CD4-positive, alpha-beta T cell (primary cell): ENCODE measurements around the gene SRSF10. TPM values are rescaled to one million over a fixed set of nuclear protein-coding genes. Genes with fewer than 3 reads are reported as not detected.

Source experiments
- ATAC-seq: fragments of 200-7000 bp; cut with Tn5 transposase; one replicate; pipeline ENCODE4 v1.10.0; 2022; ENCODE audit warnings: mild to moderate bottlenecking; ENCODE audit not compliant: poor library complexity
- CTCF ChIA-PET: fragments of 350-600 bp; sonication (Branson Sonifier 250); formaldehyde crosslinking; loops from one replicate; lab custom pipeline; 2021; ENCODE audit warnings: antibody characterized with exemption, inconsistent platforms; lab: Charles Lee
- POLR2A ChIA-PET: fragments of 350-600 bp; sonication (Branson Sonifier 250); formaldehyde crosslinking; loops from one replicate; lab custom pipeline; 2021; ENCODE audit warnings: antibody characterized with exemption, inconsistent platforms; lab: Charles Lee
- DNase-seq, 14 experiments: peaks; one replicate each; pipeline ENCODE4 v3.0.0-alpha.2; 2013 to 2020; ENCODE audit warnings: mixed read lengths in 2 of 14
- H3K27ac ChIP-seq, 2 donors: one replicate each; pipeline versions ENCODE4 v1.5.1 to v1.7.0; 2013; ENCODE audit warnings: low read length in 2 of 2, low read depth in 1 of 2, mild to moderate bottlenecking in 1 of 2
- H3K27me3 ChIP-seq, 2 experiments: 1 replicate in 1 of 2; 2 replicates in 1 of 2; pipeline versions ENCODE4 v1.6.1 to v1.7.0; 2013; ENCODE audit warnings: low read length in 2 of 2, control low read depth in 1 of 2, mild to moderate bottlenecking in 1 of 2, moderate library complexity in 1 of 2; ENCODE audit not compliant: insufficient read depth in 2 of 2, control insufficient read depth in 1 of 2
- H3K36me3 ChIP-seq: one replicate; pipeline ENCODE4 v1.6.1; 2013; ENCODE audit warnings: low read length, control low read depth; ENCODE audit not compliant: insufficient read depth
- H3K4me1 ChIP-seq: one replicate; pipeline ENCODE4 v1.6.1; 2013; ENCODE audit warnings: low read length, control low read depth; ENCODE audit not compliant: insufficient read depth
- H3K4me3 ChIP-seq: one replicate; pipeline ENCODE4 v1.5.1; 2013; ENCODE audit warnings: mild to moderate bottlenecking, low read length, moderate library complexity
- H3K9me3 ChIP-seq, 2 experiments: 1 replicate in 1 of 2; 2 replicates in 1 of 2; pipeline versions ENCODE4 v1.6.1 to v1.7.0; 2013; ENCODE audit warnings: low read length in 2 of 2, mild to moderate bottlenecking in 2 of 2, control low read depth in 1 of 2, moderate library complexity in 1 of 2; ENCODE audit not compliant: control insufficient read depth in 1 of 2, insufficient read depth in 1 of 2
- H3K27ac Mint-ChIP-seq: one replicate; pipeline ENCODE4 v1.8.0; 2020; ENCODE audit warnings: mixed read lengths
- H3K27me3 Mint-ChIP-seq: one replicate; pipeline ENCODE4 v1.8.0; 2021; ENCODE audit warnings: mixed read lengths
- H3K36me3 Mint-ChIP-seq: one replicate; pipeline ENCODE4 v1.8.0; 2021; ENCODE audit warnings: low read depth, mixed read lengths
- H3K4me1 Mint-ChIP-seq: one replicate; pipeline ENCODE4 v1.8.0; 2021; ENCODE audit warnings: low read depth, mixed read lengths
- H3K4me3 Mint-ChIP-seq: one replicate; pipeline ENCODE4 v1.8.0; 2020; ENCODE audit warnings: mild to moderate bottlenecking, mixed read lengths
- H3K9me3 Mint-ChIP-seq: one replicate; pipeline ENCODE4 v1.8.0; 2020; ENCODE audit warnings: mixed read lengths
- intact Hi-C, 2 experiments: fragments of 100-400 bp; cut with DNase I in 1 of 2; cut with micrococcal nuclease in 1 of 2; formaldehyde crosslinking; loops; one replicate each; pipeline versions ENCODE4 v1.15.1 to v1.9.0; 2023 to 2025; cut with DNase I, micrococcal nuclease
- total RNA-seq, 174 experiments: library from RNA in 2 of 174; stranded (reverse) in 2 of 174; gene quantifications; one replicate each; pipeline ENCODE4 v1.2.3 and lab custom pipeline; 2021 to 2026
- TF ChIP-seq, protein P1 (sequence below): fragments of 200-600 bp; IDR thresholded peaks from one replicate; pipeline ENCODE4 v1.8.0; 2022; ENCODE audit warnings: antibody characterized with exemption, mild to moderate bottlenecking

The SRSF10 gene
- total RNA-seq, 2 experiments from 2014 or later, result 346 to 356 TPM

DNA sequence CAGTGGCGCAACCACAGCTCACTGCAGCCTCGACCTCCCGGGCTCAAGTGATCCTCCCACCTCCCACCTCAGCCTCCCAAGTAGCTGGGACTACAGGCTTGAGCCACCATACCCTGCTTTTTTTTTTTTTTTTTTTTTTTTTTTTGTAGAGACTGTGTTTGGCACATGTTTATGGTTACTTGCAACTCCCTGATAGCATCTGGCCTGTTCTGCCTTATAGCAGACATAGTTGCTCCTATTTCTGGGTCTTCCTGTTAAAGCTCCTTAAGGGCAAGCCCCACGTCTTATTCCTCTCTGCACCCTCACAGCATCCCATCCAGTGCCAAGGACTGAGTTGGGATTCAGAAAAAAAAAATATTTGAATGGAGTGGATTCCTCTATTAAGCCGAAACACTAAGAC is 49.9 kb downstream of the SRSF10 start:
- CTCF ChIA-PET, result no interaction called here
- Mint-ChIP-seq H3K4me1 (no peaks in the 10 kb centered on the region), H3K9me3 (no peaks in the 10 kb centered on the region), H3K27ac (no peak overlapping the region), H3K27me3 (peaks cover 4% of the 10 kb centered on the region), H3K36me3 (no peaks in the 10 kb centered on the region), H3K4me3 (no peak overlapping the region)
- intact Hi-C loops, result no loop called here
- POLR2A ChIA-PET, result no interaction called here
- no peaks in the 10 kb centered on the region for H3K4me1 ChIP-seq
- no peak overlapping the region for H3K27ac ChIP-seq
- TF ChIP-seq, protein P1, sequence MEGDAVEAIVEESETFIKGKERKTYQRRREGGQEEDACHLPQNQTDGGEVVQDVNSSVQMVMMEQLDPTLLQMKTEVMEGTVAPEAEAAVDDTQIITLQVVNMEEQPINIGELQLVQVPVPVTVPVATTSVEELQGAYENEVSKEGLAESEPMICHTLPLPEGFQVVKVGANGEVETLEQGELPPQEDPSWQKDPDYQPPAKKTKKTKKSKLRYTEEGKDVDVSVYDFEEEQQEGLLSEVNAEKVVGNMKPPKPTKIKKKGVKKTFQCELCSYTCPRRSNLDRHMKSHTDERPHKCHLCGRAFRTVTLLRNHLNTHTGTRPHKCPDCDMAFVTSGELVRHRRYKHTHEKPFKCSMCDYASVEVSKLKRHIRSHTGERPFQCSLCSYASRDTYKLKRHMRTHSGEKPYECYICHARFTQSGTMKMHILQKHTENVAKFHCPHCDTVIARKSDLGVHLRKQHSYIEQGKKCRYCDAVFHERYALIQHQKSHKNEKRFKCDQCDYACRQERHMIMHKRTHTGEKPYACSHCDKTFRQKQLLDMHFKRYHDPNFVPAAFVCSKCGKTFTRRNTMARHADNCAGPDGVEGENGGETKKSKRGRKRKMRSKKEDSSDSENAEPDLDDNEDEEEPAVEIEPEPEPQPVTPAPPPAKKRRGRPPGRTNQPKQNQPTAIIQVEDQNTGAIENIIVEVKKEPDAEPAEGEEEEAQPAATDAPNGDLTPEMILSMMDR, result no peak
- no peak for DNase-seq
- H3K9me3 ChIP-seq, result no peaks in the 10 kb centered on the region
- H3K27me3 ChIP-seq, result no peaks in the 10 kb centered on the region
- ATAC-seq, result no peak
- H3K36me3 ChIP-seq, result no peaks in the 10 kb centered on the region
- H3K4me3 ChIP-seq, result no peak overlapping the region

DNA sequence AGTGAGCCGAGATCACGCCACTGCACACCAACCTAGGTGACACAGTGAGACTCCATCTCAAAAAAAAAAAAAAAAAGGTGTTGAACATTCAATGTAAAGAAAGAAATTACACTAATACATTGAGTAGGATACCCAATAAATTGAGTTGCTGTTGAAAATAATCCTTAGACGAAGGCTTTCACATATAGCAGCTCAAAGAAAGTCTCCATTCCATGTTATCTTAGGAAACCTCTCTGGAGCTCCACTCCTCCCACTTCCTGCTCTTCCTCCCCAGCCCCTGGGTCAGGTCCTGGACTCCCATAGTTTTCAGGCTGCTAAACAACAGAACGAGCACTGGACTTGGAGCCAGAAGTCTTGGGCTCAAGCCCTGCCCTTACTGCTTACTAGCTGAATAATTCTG is 51.3 kb downstream of the SRSF10 start:
- Histone ChIP-seq H3K27me3 (no peaks in the 10 kb centered on the region), H3K9me3 (no peaks in the 10 kb centered on the region), H3K4me1 (no peaks in the 10 kb centered on the region), H3K4me3 (no peak overlapping the region), H3K36me3 (no peaks in the 10 kb centered on the region), H3K27ac (no peak overlapping the region)
- no peak overlapping the region for H3K27ac Mint-ChIP-seq
- H3K4me1 Mint-ChIP-seq, result no peaks in the 10 kb centered on the region
- ATAC-seq, result no peak
- no peaks in the 10 kb centered on the region for H3K9me3 Mint-ChIP-seq
- no peak overlapping the region for H3K4me3 Mint-ChIP-seq
- intact Hi-C loops, result no loop called here
- ChIA-PET CTCF (no interaction called here), POLR2A (no interaction called here)
- no peaks in the 10 kb centered on the region for H3K36me3 Mint-ChIP-seq
- peaks cover 4% of the 10 kb centered on the region for H3K27me3 Mint-ChIP-seq
- TF ChIP-seq, protein P1, result no peak
- DNase-seq, result no peak

DNA sequence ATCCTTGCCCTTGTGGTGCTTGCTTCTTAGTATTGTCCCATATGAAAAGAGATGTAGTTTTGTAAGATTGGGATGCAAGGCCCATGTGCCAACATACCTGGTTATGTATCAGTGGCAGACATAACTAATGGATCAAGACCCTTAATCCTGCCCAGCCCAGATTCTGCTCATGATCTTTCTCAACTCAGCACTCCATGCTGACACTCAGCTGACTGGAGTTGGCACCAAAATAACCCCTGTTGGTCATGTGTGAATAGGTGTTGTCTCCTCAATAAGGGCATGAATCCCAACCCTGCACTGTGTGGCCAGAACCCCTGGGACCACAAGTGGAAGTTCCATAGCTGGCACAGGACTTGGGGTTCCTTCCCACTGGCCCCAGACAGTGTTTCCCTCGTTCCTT is 53.0 kb downstream of the SRSF10 start:
- Mint-ChIP-seq H3K27ac (no peak overlapping the region), H3K27me3 (peaks cover 4% of the 10 kb centered on the region), H3K4me3 (no peak overlapping the region), H3K9me3 (no peaks in the 10 kb centered on the region), H3K4me1 (no peaks in the 10 kb centered on the region), H3K36me3 (no peaks in the 10 kb centered on the region)
- no peak for DNase-seq
- Histone ChIP-seq H3K27me3 (no peaks in the 10 kb centered on the region), H3K36me3 (no peaks in the 10 kb centered on the region), H3K4me1 (no peaks in the 10 kb centered on the region), H3K4me3 (no peak overlapping the region), H3K9me3 (no peaks in the 10 kb centered on the region), H3K27ac (no peak overlapping the region)
- no peak for ATAC-seq
- POLR2A ChIA-PET, result no interaction called here
- intact Hi-C loops, result no loop called here
- TF ChIP-seq, protein P1, result no peak
- CTCF ChIA-PET, result no interaction called here
